IMR-90 (cell line): ENCODE results near the gene DPYD.

Experiments
- CEBPB ChIP-seq: IDR thresholded peaks from 2 replicates; pipeline ENCODE4 v1.6.1; 2012; ENCODE audit warnings: low read depth, low read length, improper control_type of control experiment
- CTCF ChIP-seq: conservative IDR thresholded peaks from 2 replicates; pipeline ENCODE4 v1.5.1; 2012; ENCODE audit warnings: mild to moderate bottlenecking, low read depth, low read length, improper control_type of control experiment
- FOS ChIP-seq: fragments of 150-350 bp; IDR thresholded peaks from 2 replicates; pipeline ENCODE4 v1.6.1; 2016; ENCODE audit warnings: low read depth, low read length
- MAFK ChIP-seq: IDR thresholded peaks from 2 replicates; pipeline ENCODE4 v1.6.1; 2012; ENCODE audit warnings: low read depth, low read length, improper control_type of control experiment
- MAZ ChIP-seq: IDR thresholded peaks from 2 replicates; pipeline ENCODE4 v1.6.1; 2012; ENCODE audit warnings: low read depth, mild to moderate bottlenecking, low read length, improper control_type of control experiment, moderate library complexity, borderline replicate concordance
- NFE2L2 ChIP-seq: fragments of 150-350 bp; IDR thresholded peaks from 2 replicates; pipeline ENCODE4 v1.6.1; 2016; ENCODE audit warnings: low read depth, mild to moderate bottlenecking, low read length
- POLR2A ChIP-seq: IDR thresholded peaks from 2 replicates; pipeline ENCODE4 v1.6.1; 2012; ENCODE audit warnings: mild to moderate bottlenecking, low read depth, low read length
- RAD21 ChIP-seq: IDR thresholded peaks from 2 replicates; pipeline ENCODE4 v1.6.1; 2012; ENCODE audit warnings: low read length, improper control_type of control experiment
- RFX5 ChIP-seq: IDR thresholded peaks from 2 replicates; pipeline ENCODE4 v1.8.0; 2012; ENCODE audit warnings: low read depth, mild to moderate bottlenecking, low read length, moderate library complexity
- SMC3 ChIP-seq: fragments of 150-350 bp; IDR thresholded peaks from 2 replicates; pipeline ENCODE4 v1.6.1; 2016; ENCODE audit warnings: low read depth, mild to moderate bottlenecking, antibody characterized with exemption, low read length, moderate library complexity
- USF2 ChIP-seq: fragments of 150-350 bp; IDR thresholded peaks from 2 replicates; pipeline ENCODE4 v1.6.1; 2017; ENCODE audit warnings: mild to moderate bottlenecking, antibody characterized with exemption, low read length, low read depth

DNA sequence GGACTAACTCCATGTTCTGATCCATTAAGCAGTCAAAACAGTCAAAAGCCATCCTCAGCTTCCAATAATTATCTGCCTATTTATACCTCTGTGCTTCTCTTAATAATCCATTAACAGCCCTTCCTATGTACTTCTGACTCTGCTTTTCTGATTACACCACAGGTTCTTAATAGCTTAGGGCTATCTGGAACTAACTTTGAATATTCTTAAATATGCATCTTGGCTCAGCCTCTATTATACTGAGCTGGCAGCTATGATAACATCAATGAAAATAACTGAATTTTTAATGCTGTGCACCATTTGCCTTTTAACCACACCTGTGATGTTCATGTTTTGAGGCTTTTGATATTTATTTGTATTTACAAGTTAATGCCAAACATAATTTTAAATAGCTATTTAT is 175.9 kb downstream of the DPYD start:
- TF ChIP-seq CTCF (no peak), RAD21 (no peak), POLR2A (no peak), USF2 (no peak), RFX5 (no peak), MAZ (no peak), SMC3 (no peak), NFE2L2 (no peak), FOS (no peak), MAFK (no peak), CEBPB (no peak)
